GM12864 (cell line): ENCODE measurements around the gene ANKRD18A.

Source experiments
- DNase-seq: peaks from one replicate; pipeline ENCODE4 v3.0.0-alpha.2; 2011; ENCODE audit warnings: low read depth
- H3K4me3 ChIP-seq: 2 replicates; pipeline ENCODE4 v1.5.1; 2011; ENCODE audit warnings: mild to moderate bottlenecking, low read depth, low read length, control low read depth
- CTCF ChIP-seq: IDR thresholded peaks from 2 replicates; pipeline ENCODE4 v1.5.1; 2011; ENCODE audit warnings: low read depth, mild to moderate bottlenecking, moderate library complexity, low read length, control low read depth, inconsistent platforms; ENCODE audit errors: missing control alignments

ANKRD18A gene

GRCh38 chr9:38652044-38652443 is 31.6 kb upstream of the ANKRD18A start:
- TF ChIP-seq CTCF: no peak
- DNase-seq: no peak
- H3K4me3 ChIP-seq: no peak overlapping the region

DNA sequence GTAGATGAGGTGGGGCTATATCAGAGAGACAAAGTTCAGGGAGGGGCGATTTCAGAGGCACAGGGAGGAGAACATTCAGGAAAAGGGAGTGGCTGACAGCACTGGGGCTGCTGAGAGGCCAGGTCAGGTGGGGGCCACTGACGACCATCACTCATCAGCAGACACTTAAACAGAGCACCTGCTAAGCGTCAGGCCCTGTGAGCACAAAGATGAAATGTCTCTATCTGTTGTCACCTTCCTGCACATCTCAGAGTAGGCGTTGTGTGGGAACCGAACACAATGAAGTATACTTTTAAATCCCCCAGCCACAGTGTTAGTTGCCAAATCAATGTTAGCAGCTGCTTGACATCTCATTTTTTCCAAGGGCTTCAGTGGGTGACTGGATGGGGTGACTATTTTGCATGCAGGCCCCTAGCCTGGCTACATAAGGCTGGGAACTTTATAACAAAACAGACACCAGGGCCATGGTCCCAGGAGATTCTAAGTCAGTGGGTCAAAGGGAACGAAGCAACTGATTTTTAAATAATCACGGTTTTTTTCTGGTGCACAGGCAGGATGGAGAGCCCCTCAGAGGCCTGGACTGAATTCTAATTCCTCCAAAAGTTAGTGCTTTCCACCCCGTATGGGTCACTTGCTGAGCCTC is 31.1 kb upstream of the ANKRD18A start:
- DNase-seq: no peak
- no peak overlapping the region for H3K4me3 ChIP-seq
- no peak for TF ChIP-seq CTCF

DNA sequence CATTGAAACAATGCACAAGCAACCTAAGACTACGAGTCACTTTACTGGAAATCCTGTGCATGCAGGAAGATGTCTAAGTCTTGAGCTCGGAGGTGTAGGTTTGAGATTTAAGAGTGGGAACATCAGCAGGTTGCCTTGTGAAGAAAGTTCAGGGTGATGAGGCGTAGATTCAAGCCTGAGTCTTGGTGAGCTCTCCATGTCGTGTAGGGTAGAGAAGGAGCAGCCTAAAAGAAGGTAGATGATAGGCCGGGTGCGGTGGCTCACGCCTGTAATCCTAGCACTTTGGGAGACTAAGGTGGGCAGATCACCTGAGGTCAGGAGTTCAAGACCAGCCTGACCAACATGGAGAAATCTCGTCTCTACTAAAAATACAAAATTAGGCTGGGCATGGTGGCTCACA is 30.2 kb upstream of the ANKRD18A start:
- TF ChIP-seq CTCF: no peak
- no peak overlapping the region for H3K4me3 ChIP-seq
- no peak for DNase-seq

GRCh38 chr9:38649731-38650363 is 29.5 kb upstream of the ANKRD18A start:
- no peak overlapping the region for H3K4me3 ChIP-seq
- TF ChIP-seq CTCF: no peak
- DNase-seq: no peak

- H3K4me3 ChIP-seq: no peak overlapping the region
- TF ChIP-seq CTCF: no peak
- no peak for DNase-seq
Measured at GRCh38 chr9:38644601-38645000, 24.2 kb upstream of the ANKRD18A start.

DNA sequence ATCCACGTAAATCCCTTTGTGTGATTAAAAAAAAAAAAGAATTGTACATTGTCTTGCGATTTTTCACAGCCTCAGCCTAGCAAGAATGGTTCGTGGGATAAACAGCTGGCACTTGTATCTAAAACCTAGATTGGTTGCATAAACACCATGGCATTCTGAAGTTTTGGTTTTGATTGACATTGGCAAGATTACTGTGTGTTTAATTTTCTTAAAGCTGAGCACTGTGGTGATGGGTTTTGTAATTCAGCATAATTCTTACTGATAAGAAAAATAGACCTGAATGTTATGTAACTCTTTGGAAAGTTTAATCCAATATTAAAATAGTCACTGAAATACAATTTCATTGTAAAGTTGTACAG is 23.4 kb upstream of the ANKRD18A start:
- no peak for DNase-seq
- TF ChIP-seq CTCF: no peak
- H3K4me3 ChIP-seq: no peak overlapping the region

DNA sequence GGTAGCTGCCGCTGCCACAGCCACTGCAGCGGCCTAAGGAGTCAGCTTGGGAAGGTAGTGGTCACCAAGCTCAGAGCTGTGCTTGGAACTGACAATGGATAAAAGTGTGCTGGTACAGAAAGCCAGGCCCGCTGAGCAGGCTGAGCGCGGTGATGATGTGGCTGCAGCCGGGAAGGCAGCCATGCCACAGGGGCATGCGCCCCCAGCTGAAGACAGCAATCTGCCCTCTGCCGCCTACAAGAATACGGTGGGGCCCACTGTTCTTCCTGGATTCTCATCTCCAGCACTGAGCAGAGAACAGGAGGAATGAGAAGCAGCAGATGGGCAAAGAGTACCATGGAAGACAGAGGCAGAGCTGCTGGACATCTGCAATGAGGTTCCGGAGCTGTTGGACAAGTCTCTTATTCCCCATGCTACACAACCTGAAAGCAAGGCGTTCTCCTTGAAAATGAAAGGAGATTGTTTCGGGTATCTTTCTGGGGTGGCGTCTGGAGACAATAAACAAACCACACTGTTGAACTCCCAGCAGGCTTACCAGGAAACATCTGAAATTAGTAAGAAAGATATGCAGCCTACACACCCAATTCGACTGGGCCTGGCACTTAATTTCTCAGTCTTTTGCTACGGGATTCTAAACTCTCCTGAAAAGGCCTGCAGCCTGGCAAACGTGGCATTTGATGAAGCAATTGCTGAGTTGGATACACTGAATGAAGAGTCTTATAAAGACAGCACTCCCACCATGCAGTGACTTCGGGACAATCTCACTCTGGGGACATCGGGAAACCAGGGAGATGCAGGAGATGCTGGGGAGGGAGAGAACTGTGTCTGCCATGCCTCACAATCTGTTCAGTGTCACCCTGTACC is 22.8 kb upstream of the ANKRD18A start:
- no peak for DNase-seq
- no peak overlapping the region for H3K4me3 ChIP-seq
- no peak for TF ChIP-seq CTCF
